Measurements from ENCODE around the gene PSEN1.

- no peak for TF ChIP-seq CTCF (conservative IDR thresholded peaks at IDR 0.05; ENCODE audit: low read depth, low read length)
- TF ChIP-seq EZH2 (IDR thresholded peaks at IDR 0.05; ENCODE audit: low read length, unreplicated experiment) = no peak
These were observed 20.1 kb upstream of the PSEN1 start for GRCh38 chr14:73116079-73116665.

Measured in PC-3 (cell line).